Hepatocyte (in vitro differentiated cells): ENCODE data around the gene SLC9A7. TPM values are rescaled to one million over a fixed set of nuclear protein-coding genes. Genes with fewer than 3 reads are reported as not detected.

Experiments used
- DNase-seq: peaks from one replicate; pipeline ENCODE4 v3.0.0-alpha.2; 2016; ENCODE audit warnings: low spot score
- H2AFZ ChIP-seq: fragments of 200-600 bp; sonication (generic); 2 replicates; pipeline ENCODE4 v1.6.0; 2016; ENCODE audit warnings: antibody characterized with exemption, mild to moderate bottlenecking
- H3K27ac ChIP-seq: fragments of 200-600 bp; sonication (generic); 2 replicates; pipeline ENCODE4 v1.5.1; 2016; ENCODE audit warnings: mild to moderate bottlenecking
- H3K27me3 ChIP-seq: fragments of 200-600 bp; sonication (generic); 2 replicates; pipeline ENCODE4 v1.6.1; 2016
- H3K36me3 ChIP-seq: fragments of 200-600 bp; sonication (generic); replicated peaks from 2 replicates; pipeline ENCODE4 v1.5.1; 2016; ENCODE audit warnings: low read depth; ENCODE audit not compliant: insufficient read depth
- H3K4me1 ChIP-seq: fragments of 200-600 bp; sonication (generic); 2 replicates; pipeline ENCODE4 v1.5.1; 2016; ENCODE audit warnings: mild to moderate bottlenecking, moderate library complexity; ENCODE audit not compliant: insufficient read depth
- H3K4me2 ChIP-seq: fragments of 200-600 bp; sonication (generic); 2 replicates; pipeline ENCODE4 v1.6.0; 2016
- H3K4me3 ChIP-seq: fragments of 200-600 bp; sonication (generic); 2 replicates; pipeline ENCODE4 v1.5.1; 2016; ENCODE audit warnings: mild to moderate bottlenecking
- H3K79me2 ChIP-seq: fragments of 200-600 bp; sonication (generic); 2 replicates; pipeline ENCODE4 v1.6.0; 2017; ENCODE audit warnings: mild to moderate bottlenecking
- H3K9me2 ChIP-seq: fragments of 200-600 bp; sonication (generic); replicated peaks from 2 replicates; pipeline ENCODE4 v1.6.0; 2017; ENCODE audit warnings: mild to moderate bottlenecking; ENCODE audit not compliant: insufficient read depth
- H3K9me3 ChIP-seq: fragments of 200-600 bp; sonication (generic); 2 replicates; pipeline ENCODE4 v1.5.1; 2016; ENCODE audit warnings: low read depth, mild to moderate bottlenecking
- H4K20me1 ChIP-seq: fragments of 200-600 bp; sonication (generic); 2 replicates; pipeline ENCODE4 v1.6.0; 2016; ENCODE audit warnings: mild to moderate bottlenecking; ENCODE audit not compliant: insufficient read depth, poor library complexity, severe bottlenecking
- CTCF ChIP-seq: fragments of 200-600 bp; sonication (generic); IDR thresholded peaks from 2 replicates; pipeline ENCODE4 v1.5.1; 2016; ENCODE audit warnings: antibody characterized with exemption, mild to moderate bottlenecking; ENCODE audit not compliant: poor library complexity
- EZH2 ChIP-seq: fragments of 200-600 bp; sonication (generic); IDR thresholded peaks from 2 replicates; pipeline ENCODE4 v1.6.1; 2016; ENCODE audit warnings: antibody characterized with exemption, mild to moderate bottlenecking, borderline replicate concordance
- EZH2phosphoT487 ChIP-seq: fragments of 200-600 bp; sonication (generic); IDR thresholded peaks from one replicate; pipeline ENCODE4 v1.6.1; 2018; ENCODE audit warnings: antibody characterized with exemption, mild to moderate bottlenecking, low read depth, moderate library complexity; ENCODE audit not compliant: unreplicated experiment, severe bottlenecking
- WGBS: methylation state at CpG from one replicate; pipeline ENCODE4 v1.1.6; 2016; ENCODE audit warnings: low lambda C conversion rate; ENCODE audit errors: missing lambda C conversion rate; 5-methylcytosine and 5-hydroxymethylcytosine counted together
- polyA plus RNA-seq: library from polyadenylated mRNA; unstranded; fragments of >200 nt; fragmentation: Nextera tagmentation; extraction: Ambion mirVana; gene quantifications from 2 replicates; pipeline ENCODE4 v1.2.1, GENCODE V29; 2016
- total RNA-seq: library from RNA; depleted of rRNA; stranded (reverse); fragments of >200 nt; gene quantifications from 2 replicates; pipeline ENCODE4 v1.2.3, GENCODE V29; 2014

SLC9A7 gene
- total and polyA plus RNA-seq, 2 experiments from 2014 or later: 3.6 to 8.1 TPM

GRCh38 chrX:46710927-46711623, 47.8 kb downstream of the SLC9A7 start:
- 73% methylated on average over 8 of the region's 8 CpGs for WGBS
- no peak for DNase-seq
- TF ChIP-seq EZH2 (no peak), EZH2phosphoT487 (no peak), CTCF (no peak)
- Histone ChIP-seq H3K4me3 (no peak overlapping the region), H3K36me3 (no peaks in the 10 kb centered on the region), H3K27me3 (no peaks in the 10 kb centered on the region), H4K20me1 (no peaks in the 10 kb centered on the region), H2AFZ (no peak overlapping the region), H3K4me1 (no peaks in the 10 kb centered on the region), H3K4me2 (no peak overlapping the region), H3K9me2 (no peaks in the 10 kb centered on the region), H3K9me3 (no peaks in the 10 kb centered on the region), H3K27ac (no peak overlapping the region), H3K79me2 (no peaks in the 10 kb centered on the region)

DNA sequence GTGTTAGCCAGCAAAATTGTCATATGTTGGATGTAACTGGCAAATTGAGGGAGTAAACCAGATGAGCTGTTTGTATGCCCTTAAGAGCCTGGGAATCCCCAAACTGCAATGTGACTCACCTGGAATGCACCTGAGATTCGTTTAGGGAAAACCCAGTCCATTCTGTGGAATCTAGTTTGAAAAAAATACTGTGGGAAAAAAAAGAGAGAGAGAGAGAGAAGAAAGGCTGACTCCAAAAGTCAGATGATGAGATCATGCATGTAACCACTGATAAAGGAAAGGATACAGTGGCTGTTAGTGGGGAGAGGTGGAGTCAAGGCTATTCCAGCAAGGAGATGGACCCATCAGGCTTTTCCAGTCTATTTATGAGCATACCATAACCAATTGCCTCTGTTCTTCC, 48.5 kb downstream of the SLC9A7 start:
- no peaks in the 10 kb centered on the region for H3K79me2 ChIP-seq
- peak; percentile 5 for DNase-seq
- 11% methylated on average over 1 of the region's 1 CpG for WGBS

DNA sequence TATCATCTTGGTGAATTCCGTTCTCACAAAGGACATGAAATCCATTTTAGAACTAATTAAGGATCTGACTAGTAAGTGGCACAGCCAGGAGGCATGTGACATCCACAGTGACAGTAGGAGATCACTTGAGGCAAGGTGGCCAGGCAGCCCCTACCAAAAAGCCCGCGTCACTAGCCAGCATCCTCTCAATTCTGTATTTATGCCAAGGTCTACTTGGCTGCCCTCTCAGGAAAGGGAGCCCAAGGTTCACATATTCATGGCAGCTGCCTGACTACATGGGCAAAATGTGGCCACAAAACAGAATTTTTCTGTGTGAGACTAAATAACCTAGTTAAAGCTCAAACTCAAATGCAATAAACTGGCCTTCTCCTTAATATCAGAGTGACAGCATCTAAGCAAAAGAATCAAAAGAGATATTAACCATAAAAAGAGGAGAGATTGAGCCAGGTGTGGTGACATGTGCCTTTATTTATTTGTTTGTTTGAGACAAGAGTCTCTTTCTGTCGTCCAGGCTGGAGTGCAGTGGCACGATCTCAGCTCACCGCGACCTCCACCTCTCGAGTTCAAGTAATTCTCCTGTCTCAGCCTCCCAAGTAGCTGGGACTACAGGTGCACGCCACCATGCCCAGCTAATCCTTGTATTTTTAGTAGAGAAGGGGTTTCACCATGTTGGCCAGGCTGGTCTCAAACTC, 51.5 kb downstream of the SLC9A7 start:
- no peak for DNase-seq
- Histone ChIP-seq H3K4me1 (no peaks in the 10 kb centered on the region), H2AFZ (no peak overlapping the region), H3K4me3 (no peak overlapping the region), H3K4me2 (no peak overlapping the region), H3K36me3 (no peaks in the 10 kb centered on the region), H3K27me3 (no peaks in the 10 kb centered on the region), H3K27ac (no peak overlapping the region), H3K79me2 (no peaks in the 10 kb centered on the region), H3K9me2 (no peaks in the 10 kb centered on the region), H3K9me3 (no peaks in the 10 kb centered on the region), H4K20me1 (no peaks in the 10 kb centered on the region)
- no peak for TF ChIP-seq EZH2phosphoT487
- no peak for TF ChIP-seq EZH2
- TF ChIP-seq CTCF: no peak
- whole genome bisulfite sequencing: 83% methylated on average over 9 of the region's 9 CpGs

More for the DNA sequence above, 48.5 kb downstream of the SLC9A7 start:
- Histone ChIP-seq H4K20me1 (no peaks in the 10 kb centered on the region), H3K4me3 (no peak overlapping the region), H3K27ac (no peak overlapping the region), H3K36me3 (no peaks in the 10 kb centered on the region), H3K9me3 (no peaks in the 10 kb centered on the region), H2AFZ (no peak overlapping the region), H3K9me2 (no peaks in the 10 kb centered on the region), H3K27me3 (no peaks in the 10 kb centered on the region), H3K4me1 (no peaks in the 10 kb centered on the region), H3K4me2 (no peak overlapping the region)
- TF ChIP-seq CTCF: no peak
- no peak for TF ChIP-seq EZH2phosphoT487
- TF ChIP-seq EZH2: no peak
